Adrenal gland (tissue), 5 donors: ENCODE results near the gene CEND1.

Experiments used
- CTCF ChIP-seq, 6 experiments: fragments of 450-650 bp in 4 of 6; fragments of 200-600 bp in 2 of 6; sonication (generic) in 1 of 6; IDR thresholded peaks; 1 replicate in 5 of 6; 2 replicates in 1 of 6; pipeline versions ENCODE4 v1.5.1 to v1.8.0; 2016 to 2021; ENCODE audit warnings: antibody characterized with exemption in 6 of 6, mild to moderate bottlenecking in 2 of 6, moderate library complexity in 1 of 6
- POLR2A ChIP-seq, 2 donors: fragments of 450-650 bp; IDR thresholded peaks; one replicate each; pipeline ENCODE4 v1.6.1; 2017; ENCODE audit warnings: antibody characterized with exemption in 2 of 2, mild to moderate bottlenecking in 2 of 2, moderate library complexity in 1 of 2
- donor health status: DM: no; HTN: no; CAD: no.

GRCh38 chr11:827146-827896 is 37.4 kb upstream of the CEND1 start:
- TF ChIP-seq POLR2A (IDR thresholded peaks at IDR 0.05) (no peak), CTCF (IDR thresholded peaks at IDR 0.05) (no peak)
